G401 (cell line): ENCODE measurements around the gene MYBL2. TPM values are rescaled to one million over a fixed set of nuclear protein-coding genes. Genes with fewer than 3 reads are reported as not detected.
"Not testable (repeated sequence)": the region's sequence is repeated elsewhere in the genome, so short reads cannot be mapped to it uniquely, and the experiment has no call there.

ENCODE experiments used
- DNase-seq: peaks from one replicate; pipeline ENCODE4 v3.0.0-alpha.2; 2015; ENCODE audit warnings: low spot score
- in situ Hi-C: cut with HindIII; loops from 2 replicates; pipeline ENCODE4 v1.10.0; 2016; ENCODE audit warnings: low sequenced_read_pairs, mixed read lengths
- total RNA-seq: library from RNA; depleted of rRNA; stranded (reverse); fragments of >200 nt; shearing (Covaris generic); gene quantifications from 2 replicates; pipeline ENCODE4 v1.2.3, GENCODE V29; 2014

The MYBL2 gene
- total RNA-seq, 1 experiment from 2014 or later = 28.0 TPM

GRCh38 chr20:43744966-43745730, 78.2 kb downstream of the MYBL2 start:
- no peak for DNase-seq
- in situ Hi-C loops = no loop called here

- DNase-seq = no peak
- in situ Hi-C loops = no loop called here
These were observed 79.6 kb downstream of the MYBL2 start for GRCh38 chr20:43746344-43747137.

DNA sequence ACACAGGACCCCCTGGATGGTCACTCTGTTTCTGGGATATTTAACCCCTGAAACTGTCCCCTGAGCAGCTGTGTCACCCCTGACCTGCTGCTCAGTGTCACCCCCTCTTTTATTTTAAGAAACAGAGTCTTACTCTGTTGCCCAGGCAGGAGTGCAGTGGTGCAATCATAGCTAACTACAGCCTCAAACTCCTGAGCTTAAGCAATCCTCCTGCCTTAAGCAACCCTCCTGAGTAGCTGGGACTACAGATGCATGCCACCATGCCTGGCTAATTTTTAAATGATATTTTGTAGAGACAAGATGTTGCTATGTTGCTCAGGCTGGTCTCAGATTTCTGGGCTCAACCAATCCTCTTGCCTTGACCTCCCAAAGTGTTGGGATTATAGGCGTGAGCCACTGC, 81.4 kb downstream of the MYBL2 start:
- DNase-seq = no peak
- in situ Hi-C loops = no loop called here

DNA sequence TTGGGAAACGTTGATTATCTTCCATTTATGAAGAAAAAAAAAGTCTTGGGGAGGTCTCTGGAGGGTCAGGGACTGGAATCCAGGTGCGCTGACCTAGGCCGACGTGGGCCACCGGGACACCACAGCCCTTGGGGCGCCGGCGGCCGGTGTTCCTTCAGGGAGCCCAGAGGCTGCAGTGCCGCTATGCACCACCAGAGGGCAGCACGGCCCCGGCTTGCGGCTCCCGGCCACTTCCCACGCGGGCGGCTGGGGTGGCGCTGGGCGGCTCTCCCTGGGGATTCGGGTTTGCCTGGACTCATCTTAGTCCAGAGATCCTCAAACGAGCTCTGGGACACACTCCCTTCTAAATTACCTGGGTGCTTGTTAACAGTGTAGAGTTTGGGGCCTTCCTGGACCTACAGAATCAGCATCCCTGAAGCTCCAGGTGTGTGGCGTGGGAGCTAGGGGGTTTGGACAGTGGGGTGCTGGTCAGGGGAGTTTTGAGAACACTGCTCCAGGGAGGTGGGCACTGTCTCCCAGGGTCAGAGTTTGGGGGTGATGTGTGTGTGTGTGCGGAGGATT, 82.9 kb downstream of the MYBL2 start:
- in situ Hi-C loops = no loop called here
- DNase-seq = peak; percentile 51

DNA sequence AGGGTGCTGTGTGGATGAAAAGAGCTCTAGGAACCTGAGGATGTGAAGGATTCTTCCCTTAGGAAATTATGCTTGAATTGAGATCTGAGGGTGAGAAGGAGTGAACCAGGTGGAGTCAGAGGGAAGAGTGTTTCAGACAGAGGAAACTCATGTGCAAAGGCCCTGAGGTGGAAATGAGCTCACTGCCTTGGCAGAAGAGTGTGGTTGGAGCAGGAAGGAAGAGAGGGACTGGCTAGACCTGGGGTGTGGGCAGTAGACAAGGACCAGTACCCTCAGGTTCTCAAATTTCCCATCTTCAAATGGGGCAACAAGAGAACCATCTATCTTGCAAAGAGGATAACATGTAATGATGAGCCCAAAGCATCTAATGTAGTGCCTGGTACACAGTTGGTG, 83.9 kb downstream of the MYBL2 start:
- no peak for DNase-seq
- in situ Hi-C loops = no loop called here

DNA sequence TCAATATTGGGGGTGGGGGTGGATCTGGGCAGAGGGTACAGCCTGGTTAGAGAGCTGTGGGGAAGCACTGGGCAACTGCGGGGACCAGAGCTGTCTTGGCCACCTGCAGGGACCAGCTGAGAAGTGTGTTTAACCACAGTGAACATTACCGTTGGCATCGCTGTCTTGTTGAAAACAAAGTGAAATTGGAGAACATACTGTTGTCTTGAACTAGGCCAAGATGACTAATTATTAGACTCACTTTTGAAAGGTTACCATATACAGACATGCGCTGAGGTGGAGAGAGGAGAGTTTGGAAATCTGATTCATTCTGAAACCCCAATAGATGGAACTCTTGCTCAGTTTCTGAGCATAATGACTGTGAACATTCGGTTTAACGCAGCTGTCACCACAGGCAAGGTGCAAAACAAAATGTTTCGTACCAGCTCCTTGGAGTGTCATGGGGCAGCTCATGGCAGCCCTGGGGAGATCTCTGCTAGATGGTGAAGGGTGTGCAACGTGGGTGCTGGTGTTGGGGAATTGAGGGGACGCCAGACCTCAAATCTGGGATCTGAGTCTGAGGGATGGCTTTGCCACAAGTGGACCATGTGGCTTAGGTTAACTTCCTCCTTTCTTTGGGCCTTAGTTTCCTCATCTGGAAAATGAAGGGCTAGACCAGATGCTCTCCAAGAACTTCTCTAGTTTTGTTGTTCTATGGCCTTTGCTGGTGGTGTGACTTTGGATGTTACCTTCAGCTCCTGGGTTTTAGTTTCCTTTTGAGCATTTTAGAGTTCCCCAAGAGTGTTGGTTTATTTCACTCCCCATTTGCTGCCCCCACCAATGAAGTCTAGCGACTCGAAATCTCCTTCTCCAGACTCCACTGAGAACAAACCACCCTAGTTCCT, 84.5 kb downstream of the MYBL2 start:
- in situ Hi-C loops = no loop called here
- DNase-seq = no peak

DNA sequence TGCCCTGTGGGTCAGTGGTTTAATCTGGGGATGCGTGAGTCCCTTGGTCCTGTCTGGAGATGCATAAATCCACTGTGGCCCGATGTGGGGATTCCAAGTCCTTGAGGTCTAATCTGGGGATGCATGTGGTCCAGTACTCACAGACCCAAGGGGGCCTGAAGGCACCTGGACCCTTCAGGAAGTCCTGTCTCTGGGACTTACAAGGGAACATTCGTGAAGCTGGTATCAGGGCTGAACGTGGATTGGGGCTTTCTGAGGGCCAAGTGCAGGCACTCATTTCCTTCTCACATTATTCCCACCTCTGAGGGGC, 85.1 kb downstream of the MYBL2 start:
- in situ Hi-C loops = no loop called here
- no peak for DNase-seq

GRCh38 chr20:43752561-43753301, 85.8 kb downstream of the MYBL2 start:
- in situ Hi-C loops = no loop called here

DNA sequence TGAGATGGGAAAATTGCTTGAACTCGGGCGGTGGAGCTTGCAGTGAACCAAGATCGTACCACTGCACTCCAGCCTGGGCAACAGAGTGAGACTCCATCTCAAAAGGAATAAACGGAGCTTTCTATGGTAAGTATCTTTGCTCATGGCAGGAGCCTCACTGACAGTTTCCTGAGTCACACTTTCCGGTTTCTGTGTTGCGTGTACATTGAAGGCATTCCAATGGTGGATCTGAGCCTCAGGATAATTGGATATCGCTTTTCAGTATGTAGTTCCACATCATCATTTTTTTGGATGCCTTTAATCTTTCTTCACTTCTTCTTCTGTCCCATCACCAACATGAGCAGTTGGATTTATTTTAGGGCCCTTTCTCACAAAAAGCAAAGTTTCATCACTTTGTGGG, 88.5 kb downstream of the MYBL2 start:
- no peak for DNase-seq
- in situ Hi-C loops = no loop called here

More at GRCh38 chr20:43752561-43753301, 85.8 kb downstream of the MYBL2 start:
- no peak for DNase-seq

DNA sequence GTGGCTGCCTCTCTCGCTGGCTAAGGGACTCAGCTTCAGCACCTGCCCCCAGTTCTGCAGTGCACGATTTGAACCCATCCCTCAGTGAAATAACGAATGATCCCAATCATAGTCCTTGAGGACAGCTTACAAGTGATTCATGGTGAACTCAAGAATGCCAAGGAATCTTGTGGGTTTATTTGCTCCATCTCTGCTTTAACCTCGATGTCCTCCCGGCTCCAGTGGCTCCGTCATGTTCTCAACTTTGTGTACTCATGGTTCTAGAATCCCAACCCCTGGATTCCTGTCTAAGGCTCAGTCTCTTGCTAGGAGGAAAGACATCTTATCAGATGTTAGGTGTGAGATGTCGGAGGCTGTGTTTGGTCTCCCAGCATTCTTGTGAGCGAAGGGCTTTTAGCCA, 88.9 kb downstream of the MYBL2 start:
- DNase-seq = no peak
- in situ Hi-C loops = no loop called here

GRCh38 chr20:43757888-43758287, 91.0 kb downstream of the MYBL2 start:
- DNase-seq, in situ Hi-C loops: not testable (repeated sequence)

DNA sequence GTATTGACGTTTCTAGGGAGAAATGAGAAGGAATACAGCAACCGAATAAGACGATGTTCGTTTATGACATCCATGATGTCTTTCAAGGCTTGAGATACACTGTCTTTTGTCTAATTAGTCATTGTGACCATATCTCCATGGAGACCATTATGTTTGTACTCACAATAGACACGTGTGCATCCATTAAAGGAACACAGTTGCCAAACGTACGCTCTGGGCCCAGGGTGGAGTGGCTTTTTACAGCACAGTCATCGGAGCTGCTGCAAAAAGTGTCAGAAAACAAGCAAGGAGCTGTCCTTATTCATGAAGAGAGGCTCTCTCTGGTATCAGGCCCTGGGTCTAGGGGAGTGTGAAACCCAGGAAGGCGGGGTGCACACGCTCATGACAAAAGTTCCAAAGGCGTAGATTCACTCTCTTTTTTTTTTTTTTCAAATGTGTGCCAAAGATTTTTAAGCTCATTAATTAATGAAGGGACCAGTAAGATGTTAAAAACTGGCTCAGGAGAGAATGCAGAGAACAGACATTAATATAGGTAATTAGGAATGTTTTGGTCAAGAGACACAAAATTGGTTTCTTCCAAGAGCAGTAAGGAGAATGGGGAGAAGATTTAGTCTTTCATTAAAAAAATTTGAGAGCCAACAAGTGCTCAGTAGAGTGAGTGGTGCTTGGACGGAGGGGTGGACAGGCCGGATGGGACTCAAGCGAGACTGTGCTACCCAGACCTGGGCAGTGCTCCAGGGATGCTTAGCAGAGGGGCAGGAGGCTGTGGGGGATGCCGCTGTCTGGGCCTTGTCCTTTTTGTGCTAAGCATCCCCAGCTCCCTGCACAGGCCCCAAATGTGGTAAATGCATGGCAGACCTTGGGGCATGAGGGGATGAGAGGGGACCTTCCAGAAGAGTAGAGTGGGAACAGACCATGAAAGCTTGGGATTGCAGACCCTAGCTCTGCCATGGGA, 94.7 kb downstream of the MYBL2 start:
- no peak for DNase-seq
- in situ Hi-C loops = no loop called here

GRCh38 chr20:43762911-43763310, 96.0 kb downstream of the MYBL2 start:
- peak; percentile 96 for DNase-seq
- in situ Hi-C loops = no loop called here

DNA sequence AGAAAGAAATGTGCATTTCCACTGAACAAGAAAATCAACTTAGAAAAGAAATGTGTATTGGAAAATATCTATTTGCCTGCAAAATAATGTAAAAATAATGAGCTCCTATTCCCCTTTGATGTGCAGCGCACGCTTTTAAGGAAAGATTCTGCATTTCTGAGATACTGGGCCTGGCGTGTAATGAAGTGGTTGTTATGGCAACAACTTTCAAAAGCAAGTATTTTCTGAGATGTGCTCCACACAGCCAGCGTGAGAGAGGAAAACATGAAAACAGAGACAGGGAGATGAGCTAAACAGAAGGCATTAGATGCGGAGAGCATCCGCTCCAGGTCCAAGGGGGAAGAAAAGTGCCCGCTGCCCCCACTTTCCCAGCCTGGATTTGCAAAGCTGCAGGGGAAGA, 99.0 kb downstream of the MYBL2 start:
- peak; percentile 61 for DNase-seq
- in situ Hi-C loops = no loop called here
